ENCODE measurements around the gene TPX2.

GRCh38 chr20:31813611-31814010, 74.5 kb downstream of the TPX2 start:
- TF ChIP-seq MAFK (IDR thresholded peaks at IDR 0.05; ENCODE audit: partially characterized antibody) = no peak
- no peak for TF ChIP-seq POLR2A (IDR thresholded peaks at IDR 0.05; ENCODE audit: low read length)
